Measurements from ENCODE around the gene ASB7. TPM values are rescaled to one million over a fixed set of nuclear protein-coding genes. Genes with fewer than 3 reads are reported as not detected.

The ASB7 gene
- total RNA-seq, 1 experiment from 2014 or later: 17.9 TPM

DNA sequence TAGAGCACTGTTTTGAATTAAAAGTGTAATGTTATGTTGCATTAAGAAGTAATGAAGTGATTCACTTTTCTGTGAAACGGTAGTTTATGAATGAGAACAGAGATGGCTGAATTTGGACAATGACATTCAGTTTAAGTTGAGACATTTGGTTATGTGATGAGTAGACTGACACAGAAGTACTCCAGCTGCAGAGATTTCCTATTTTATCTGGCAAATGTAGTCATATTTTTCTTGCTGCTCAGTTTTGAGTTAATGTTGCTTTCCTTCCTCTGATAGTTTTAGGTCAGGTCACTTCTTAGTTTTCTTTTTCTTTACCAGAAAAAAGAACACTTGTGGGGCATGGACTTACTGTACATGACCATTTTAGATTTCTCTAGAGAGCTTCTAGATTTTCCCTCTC is 51.2 kb downstream of the ASB7 start:
- H3K79me2 ChIP-seq (ENCODE audit: low read depth): no peaks in the 10 kb centered on the region
- H3K27ac ChIP-seq: no peak overlapping the region
- no peaks in the 10 kb centered on the region for H3K36me3 ChIP-seq (ENCODE audit: low read depth)
- no peak for TF ChIP-seq CTCF (conservative IDR thresholded peaks at IDR 0.05)
- no peak for TF ChIP-seq EZH2 (IDR thresholded peaks at IDR 0.05; ENCODE audit: low read depth)
- no peak for DNase-seq
- no peaks in the 10 kb centered on the region for H3K4me1 ChIP-seq (replicated peaks; ENCODE audit: insufficient read depth)
- no peaks in the 10 kb centered on the region for H3K9me2 ChIP-seq (ENCODE audit: insufficient read depth)
- no peak overlapping the region for H2AFZ ChIP-seq
- BruUV-seq (replicated peaks): no TSS peak
- no peaks in the 10 kb centered on the region for H3K27me3 ChIP-seq (ENCODE audit: insufficient read depth, low read depth)
- H3F3A ChIP-seq (ENCODE audit: insufficient read depth, low read depth): peaks cover 10% of the 10 kb centered on the region; the same call in 1 of the 2 replicates
- no peak overlapping the region for H3K4me3 ChIP-seq
- H3K4me2 ChIP-seq: no peak overlapping the region
- no peaks in the 10 kb centered on the region for H3K9me3 ChIP-seq (ENCODE audit: insufficient read depth, low read depth)
- ChIA-PET CTCF (no interaction called here), POLR2A (ENCODE audit: unreplicated experiment) (no interaction called here)
- H4K20me1 ChIP-seq (ENCODE audit: insufficient read depth): no peaks in the 10 kb centered on the region
- intact Hi-C loops (cut with micrococcal nuclease; ENCODE audit: unreplicated experiment): no loop called here

GRCh38 chr15:100658895-100659294 is 56.5 kb downstream of the ASB7 start:
- ChIA-PET CTCF (no interaction called here), POLR2A (ENCODE audit: unreplicated experiment) (interaction anchor here (0.7 kb wide), 1 partner anchor 139 kb away, joined by 4 read pairs; no protein-coding TSS in a partner anchor)
- H3K9me2 ChIP-seq (ENCODE audit: insufficient read depth): no peaks in the 10 kb centered on the region
- H2AFZ ChIP-seq: no peak overlapping the region
- TF ChIP-seq CTCF (conservative IDR thresholded peaks at IDR 0.05) (no peak), EZH2 (IDR thresholded peaks at IDR 0.05; ENCODE audit: low read depth) (no peak)
- H3K36me3 ChIP-seq (ENCODE audit: low read depth): no peaks in the 10 kb centered on the region
- no peaks in the 10 kb centered on the region for H4K20me1 ChIP-seq (ENCODE audit: insufficient read depth)
- no peak overlapping the region for H3K4me2 ChIP-seq
- H3K4me3 ChIP-seq: no peak overlapping the region
- DNase-seq: no peak
- H3K9me3 ChIP-seq (ENCODE audit: insufficient read depth, low read depth): no peaks in the 10 kb centered on the region
- BruUV-seq (replicated peaks): no TSS peak
- H3K27ac ChIP-seq: no peak overlapping the region
- no peaks in the 10 kb centered on the region for H3K27me3 ChIP-seq (ENCODE audit: insufficient read depth, low read depth)
- intact Hi-C loops (cut with micrococcal nuclease; ENCODE audit: unreplicated experiment): no loop called here
- H3F3A ChIP-seq (ENCODE audit: insufficient read depth, low read depth): no peaks in the 10 kb centered on the region
- H3K79me2 ChIP-seq (ENCODE audit: low read depth): no peaks in the 10 kb centered on the region
- H3K4me1 ChIP-seq (replicated peaks; ENCODE audit: insufficient read depth): no peaks in the 10 kb centered on the region

DNA sequence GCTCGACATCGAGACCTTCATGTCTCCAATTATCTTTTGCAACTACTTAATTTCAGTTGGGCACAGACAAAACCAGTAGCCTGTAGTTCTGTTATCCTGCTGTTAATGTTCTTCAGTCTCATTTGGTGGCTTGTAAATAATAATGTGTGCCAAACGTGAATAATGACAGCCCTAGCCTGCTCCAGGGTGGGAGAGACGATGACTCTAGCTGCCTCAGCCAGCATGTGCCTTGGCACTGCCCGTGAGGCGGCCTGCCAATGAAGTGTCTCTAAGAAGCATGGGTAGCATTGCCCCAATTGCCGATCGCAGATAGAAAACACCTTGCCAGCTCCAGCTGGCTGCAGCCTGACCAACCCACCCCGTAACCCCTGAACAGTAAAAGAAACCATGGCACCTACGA is 58.8 kb downstream of the ASB7 start:
- Histone ChIP-seq H3K9me3 (ENCODE audit: insufficient read depth, low read depth) (no peaks in the 10 kb centered on the region), H3K4me1 (replicated peaks; ENCODE audit: insufficient read depth) (no peaks in the 10 kb centered on the region), H2AFZ (no peak overlapping the region), H3K36me3 (ENCODE audit: low read depth) (no peaks in the 10 kb centered on the region), H3K4me2 (no peak overlapping the region), H3K27me3 (ENCODE audit: insufficient read depth, low read depth) (no peaks in the 10 kb centered on the region), H3K9me2 (ENCODE audit: insufficient read depth) (no peaks in the 10 kb centered on the region), H3K79me2 (ENCODE audit: low read depth) (no peaks in the 10 kb centered on the region), H3K27ac (no peak overlapping the region), H3F3A (ENCODE audit: insufficient read depth, low read depth) (no peaks in the 10 kb centered on the region), H3K4me3 (no peak overlapping the region), H4K20me1 (ENCODE audit: insufficient read depth) (no peaks in the 10 kb centered on the region)
- intact Hi-C loops (cut with micrococcal nuclease; ENCODE audit: unreplicated experiment): no loop called here
- no TSS peak for BruUV-seq (replicated peaks)
- TF ChIP-seq EZH2 (IDR thresholded peaks at IDR 0.05; ENCODE audit: low read depth): no peak
- no peak for TF ChIP-seq CTCF (conservative IDR thresholded peaks at IDR 0.05)
- no peak for DNase-seq
- ChIA-PET CTCF (no interaction called here), POLR2A (ENCODE audit: unreplicated experiment) (no interaction called here)

Measured in PC-9 (cell line).